CD8-positive, alpha-beta memory T cell (primary cell): Measurements from ENCODE around the gene BRDT. TPM values are rescaled to one million over a fixed set of nuclear protein-coding genes. Genes with fewer than 3 reads are reported as not detected.
"Not testable (repeated sequence)": the region's sequence is repeated elsewhere in the genome, so short reads cannot be mapped to it uniquely, and the experiment has no call there.

Experiments used
- CTCF ChIA-PET: fragments of 350-600 bp; sonication (Branson Sonifier 250); formaldehyde crosslinking; loops from one replicate; lab custom pipeline; 2021; ENCODE audit warnings: antibody characterized with exemption; lab: Charles Lee
- POLR2A ChIA-PET: fragments of 350-600 bp; sonication (Branson Sonifier 250); formaldehyde crosslinking; loops from one replicate; lab custom pipeline; 2021; ENCODE audit warnings: antibody characterized with exemption; lab: Charles Lee
- DNase-seq, 5 donors: peaks; one replicate each; pipeline versions ENCODE4 v3.0.0 to v3.0.0-alpha.2; 2020 to 2022; ENCODE audit warnings: mixed read lengths in 1 of 5
- H3K27ac ChIP-seq: one replicate; pipeline ENCODE4 v1.7.0; 2013; ENCODE audit warnings: low read depth, mild to moderate bottlenecking, low read length, moderate library complexity
- H3K27me3 ChIP-seq: 2 replicates; pipeline ENCODE4 v1.7.0; 2013; ENCODE audit warnings: low read length, mild to moderate bottlenecking; ENCODE audit not compliant: insufficient read depth, poor library complexity, severe bottlenecking
- H3K36me3 ChIP-seq: 2 replicates; pipeline ENCODE4 v1.7.0; 2013; ENCODE audit warnings: mild to moderate bottlenecking, low read length, moderate library complexity; ENCODE audit not compliant: insufficient read depth
- H3K4me1 ChIP-seq: 2 replicates; pipeline ENCODE4 v1.7.0; 2013; ENCODE audit warnings: mild to moderate bottlenecking, low read length, moderate library complexity; ENCODE audit not compliant: insufficient read depth
- H3K4me3 ChIP-seq: 2 replicates; pipeline ENCODE4 v1.7.0; 2013; ENCODE audit warnings: mild to moderate bottlenecking, low read length
- H3K9me3 ChIP-seq: 2 replicates; pipeline ENCODE4 v1.7.0; 2013; ENCODE audit warnings: mild to moderate bottlenecking, low read length
- H3K27ac Mint-ChIP-seq, 8 donors: one replicate each; pipeline ENCODE4 v1.8.0; 2020 to 2021; ENCODE audit warnings: mixed read lengths in 8 of 8, mild to moderate bottlenecking in 6 of 8, inconsistent platforms in 3 of 8, moderate library complexity in 3 of 8
- H3K27me3 Mint-ChIP-seq, 2 donors: one replicate each; pipeline ENCODE4 v1.8.0; 2020 to 2021; ENCODE audit warnings: mixed read lengths in 2 of 2, mild to moderate bottlenecking in 1 of 2, moderate library complexity in 1 of 2
- H3K36me3 Mint-ChIP-seq, 3 donors: one replicate each; pipeline ENCODE4 v1.8.0; 2020 to 2021; ENCODE audit warnings: mixed read lengths in 3 of 3, inconsistent platforms in 1 of 3, mild to moderate bottlenecking in 1 of 3
- H3K4me1 Mint-ChIP-seq, 3 donors: one replicate each; pipeline ENCODE4 v1.8.0; 2020 to 2021; ENCODE audit warnings: mixed read lengths in 3 of 3, inconsistent platforms in 1 of 3, mild to moderate bottlenecking in 1 of 3
- H3K4me3 Mint-ChIP-seq, 7 donors: one replicate each; pipeline ENCODE4 v1.8.0; 2020 to 2021; ENCODE audit warnings: mixed read lengths in 7 of 7, mild to moderate bottlenecking in 6 of 7, moderate library complexity in 4 of 7, inconsistent platforms in 2 of 7
- H3K9me3 Mint-ChIP-seq, 5 donors: one replicate each; pipeline ENCODE4 v1.8.0; 2020 to 2022; ENCODE audit warnings: mixed read lengths in 5 of 5, mild to moderate bottlenecking in 3 of 5, moderate library complexity in 2 of 5, inconsistent platforms in 1 of 5
- polyA plus RNA-seq: library from polyadenylated mRNA; unstranded; fragments of 300-500 nt; fragmentation: Illumina TruSeq; gene quantifications from one replicate; pipeline ENCODE4 v1.2.3, GENCODE V29; 2021
- total RNA-seq, 2 experiments: library from RNA; stranded (reverse); gene quantifications; one replicate each; pipeline ENCODE4 v1.2.3, GENCODE V29; 2021

Gene BRDT
- total and polyA plus RNA-seq, 3 experiments from 2014 or later = not detected

DNA sequence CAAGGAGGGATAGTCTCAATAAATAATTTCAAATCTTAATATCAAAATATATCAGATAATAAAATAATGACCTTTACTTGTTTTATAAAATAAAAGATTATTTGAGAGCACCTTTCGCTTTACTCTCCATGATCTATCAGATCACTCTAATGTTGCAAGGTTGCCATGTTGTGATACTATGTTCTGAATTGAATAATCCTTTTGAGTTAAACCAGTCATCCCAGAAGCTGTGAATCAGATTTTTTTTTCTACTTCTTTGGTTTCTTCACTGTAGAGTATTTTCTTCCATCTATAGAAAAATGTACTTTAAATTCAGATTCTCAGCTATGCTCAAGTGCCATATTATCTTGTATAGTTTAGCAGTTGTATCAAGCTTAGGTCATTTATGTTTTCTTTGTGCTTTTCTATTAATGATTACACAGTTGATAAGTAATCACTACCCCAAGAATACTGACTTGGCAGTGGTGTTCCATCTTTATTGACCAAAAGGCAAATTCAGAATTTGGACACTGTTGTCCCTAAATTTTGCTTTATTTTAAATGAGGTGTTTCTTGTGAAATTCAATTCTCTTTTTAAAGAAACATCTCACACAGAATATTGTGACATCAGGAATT, 32.9 kb downstream of the BRDT start:
- Mint-ChIP-seq H3K36me3 (no peaks in the 10 kb centered on the region), H3K27me3 (peaks cover 0 to 11% of the 10 kb centered on the region in 2 donors), H3K9me3 (no peaks in the 10 kb centered on the region), H3K27ac (no peak overlapping the region), H3K4me1 (no peaks in the 10 kb centered on the region), H3K4me3 (no peak overlapping the region)
- no peaks in the 10 kb centered on the region for H3K36me3 ChIP-seq
- no peak overlapping the region for H3K27ac ChIP-seq
- no peak for DNase-seq
- POLR2A ChIA-PET = no interaction called here
- H3K4me1 ChIP-seq = no peaks in the 10 kb centered on the region
- H3K4me3 ChIP-seq = no peak overlapping the region
- H3K27me3 ChIP-seq = no peaks in the 10 kb centered on the region
- CTCF ChIA-PET = interaction anchor here (1.2 kb wide), 1 partner anchor 13 kb away, joined by 3 read pairs; no protein-coding TSS in a partner anchor
- no peaks in the 10 kb centered on the region for H3K9me3 ChIP-seq

DNA sequence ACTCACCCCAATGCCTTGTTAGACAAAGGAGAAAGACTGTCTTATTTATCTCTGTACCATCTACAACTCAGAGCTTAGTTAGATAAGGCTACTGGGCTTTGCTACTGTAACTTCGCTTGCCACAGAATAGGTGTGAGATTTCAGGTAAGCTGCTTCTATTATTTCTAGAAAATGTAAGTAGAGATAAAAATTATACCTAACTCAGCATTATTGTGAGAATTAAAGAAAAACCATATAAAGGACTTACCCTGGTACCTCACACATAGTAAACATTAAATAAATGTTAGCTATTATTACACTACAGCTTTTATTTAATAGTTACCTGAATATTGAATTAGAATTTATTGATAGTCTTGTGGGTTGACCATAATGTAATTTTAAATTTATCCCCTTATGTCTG, 44.1 kb downstream of the BRDT start:
- Histone ChIP-seq H3K4me3 (no peak overlapping the region), H3K36me3 (no peaks in the 10 kb centered on the region), H3K27me3 (no peaks in the 10 kb centered on the region), H3K4me1 (no peaks in the 10 kb centered on the region), H3K9me3 (no peaks in the 10 kb centered on the region), H3K27ac (no peak overlapping the region)
- ChIA-PET CTCF (interaction anchor here (1.4 kb wide), 1 partner anchor 11 kb away, joined by 3 read pairs; no protein-coding TSS in a partner anchor), POLR2A (no interaction called here)
- no peak overlapping the region for H3K4me3 Mint-ChIP-seq
- no peak overlapping the region for H3K27ac Mint-ChIP-seq
- no peaks in the 10 kb centered on the region for H3K9me3 Mint-ChIP-seq
- no peaks in the 10 kb centered on the region for H3K4me1 Mint-ChIP-seq
- DNase-seq = no peak
- no peaks in the 10 kb centered on the region for H3K27me3 Mint-ChIP-seq
- H3K36me3 Mint-ChIP-seq = no peaks in the 10 kb centered on the region

DNA sequence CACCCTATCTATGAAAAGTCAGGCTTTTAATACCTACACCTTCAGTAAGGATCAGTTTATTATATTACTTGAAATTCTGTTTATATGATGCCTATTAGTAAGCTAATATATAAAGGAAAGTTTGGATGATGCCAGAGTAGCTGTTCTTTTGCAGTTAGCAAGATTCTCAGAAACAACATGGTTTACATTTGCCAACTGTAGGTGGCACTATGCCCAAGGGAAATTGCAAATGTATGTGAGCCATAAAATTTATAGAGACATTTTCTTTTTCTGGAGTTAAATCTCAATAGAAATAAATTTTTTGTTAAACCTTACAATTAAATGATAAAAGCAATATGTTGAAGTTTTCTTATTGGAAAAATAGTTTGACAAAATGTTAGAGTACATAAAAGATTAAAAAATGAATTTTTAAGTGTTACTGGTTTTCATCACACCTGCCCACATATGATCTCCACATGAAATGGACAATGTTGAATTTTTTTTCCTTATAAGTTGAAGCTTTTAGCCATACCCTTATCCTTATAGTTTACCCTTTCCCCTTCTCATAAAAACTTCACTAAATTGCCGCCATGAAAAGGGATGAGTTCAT, 48.5 kb downstream of the BRDT start:
- Histone ChIP-seq H3K9me3 (no peaks in the 10 kb centered on the region), H3K27me3 (no peaks in the 10 kb centered on the region), H3K36me3 (no peaks in the 10 kb centered on the region), H3K4me3 (no peak overlapping the region), H3K27ac (no peak overlapping the region), H3K4me1 (no peaks in the 10 kb centered on the region)
- Mint-ChIP-seq H3K27ac (no peak overlapping the region), H3K36me3 (no peaks in the 10 kb centered on the region), H3K27me3 (no peaks in the 10 kb centered on the region), H3K4me1 (no peaks in the 10 kb centered on the region), H3K9me3 (no peaks in the 10 kb centered on the region), H3K4me3 (no peak overlapping the region)
- ChIA-PET POLR2A (no interaction called here), CTCF (interaction anchor here (0.6 to 1.9 kb wide), 17 partner anchors 10 to 623 kb away, joined by 3 to 10 read pairs (median 3); partner anchors contain the start of genes GLMN and RPAP2)
- DNase-seq = peak in 4 of 5 donors; percentile 21 to 55 (median 42)

DNA sequence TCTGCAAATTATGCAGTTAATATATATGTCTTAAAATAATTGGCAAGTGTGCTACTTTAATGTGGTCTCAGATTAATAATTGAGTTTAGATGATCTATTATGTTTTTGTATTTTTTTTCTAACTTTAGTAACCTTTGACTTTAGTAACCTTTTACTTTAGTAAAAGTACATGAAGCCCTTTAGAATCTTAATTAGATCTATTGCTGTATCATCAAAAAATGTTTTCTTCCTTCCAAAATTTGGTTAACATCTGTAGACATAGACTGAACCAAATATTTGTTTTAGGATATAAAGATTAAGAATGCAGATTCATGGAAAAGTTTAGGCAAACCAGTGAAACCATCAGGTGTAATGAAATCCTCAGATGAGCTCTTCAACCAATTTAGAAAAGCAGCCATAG, 54.9 kb downstream of the BRDT start:
- no peak overlapping the region for H3K27ac ChIP-seq
- H3K36me3 ChIP-seq = no peaks in the 10 kb centered on the region
- no peaks in the 10 kb centered on the region for H3K9me3 ChIP-seq
- POLR2A ChIA-PET = no interaction called here
- H3K4me3 ChIP-seq = no peak overlapping the region
- no peaks in the 10 kb centered on the region for H3K4me1 Mint-ChIP-seq
- CTCF ChIA-PET = interaction anchor here (0.9 to 1.5 kb wide), 2 partner anchors 11 to 14 kb away, joined by 3 read pairs; no protein-coding TSS in a partner anchor
- no peaks in the 10 kb centered on the region for H3K4me1 ChIP-seq
- H3K36me3 Mint-ChIP-seq = no peaks in the 10 kb centered on the region
- no peak for DNase-seq
- H3K27me3 Mint-ChIP-seq = no peaks in the 10 kb centered on the region
- no peaks in the 10 kb centered on the region for H3K9me3 Mint-ChIP-seq
- H3K4me3 Mint-ChIP-seq = no peak overlapping the region
- H3K27ac Mint-ChIP-seq = no peak overlapping the region
- H3K27me3 ChIP-seq = no peaks in the 10 kb centered on the region

DNA sequence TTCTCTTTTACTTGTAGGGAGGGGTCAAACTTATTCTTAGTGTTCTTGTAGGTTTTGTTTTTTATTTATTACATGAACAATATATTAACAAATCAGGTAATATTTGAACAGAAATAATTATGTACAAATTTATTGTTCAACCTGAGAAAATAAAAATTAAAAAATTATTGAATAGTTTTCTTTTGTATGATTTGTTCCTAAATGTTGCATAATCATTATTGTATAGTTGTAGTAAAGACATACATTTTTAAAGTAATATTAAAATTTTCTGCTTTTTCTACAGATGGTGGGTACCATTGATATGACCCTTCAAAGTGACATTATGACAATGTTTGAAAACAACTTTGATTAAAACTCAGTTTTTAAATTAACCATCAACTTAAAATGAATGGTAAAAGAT, 64.7 kb downstream of the BRDT start:
- POLR2A ChIA-PET = no interaction called here
- CTCF ChIA-PET = no interaction called here
- Histone ChIP-seq H3K4me3 (no peak overlapping the region), H3K36me3 (no peaks in the 10 kb centered on the region), H3K27ac (no peak overlapping the region), H3K9me3 (no peaks in the 10 kb centered on the region), H3K27me3 (no peaks in the 10 kb centered on the region), H3K4me1 (peaks cover 10% of the 10 kb centered on the region)
- Mint-ChIP-seq H3K4me3 (no peak overlapping the region), H3K36me3 (peaks cover 0 to 8% (median 0%) of the 10 kb centered on the region in 3 donors), H3K9me3 (no peaks in the 10 kb centered on the region), H3K27ac (no peak overlapping the region), H3K27me3 (peaks cover 5 to 14% of the 10 kb centered on the region in 2 donors), H3K4me1 (peaks cover 15 to 20% (median 18%) of the 10 kb centered on the region in 3 donors)
- no peak for DNase-seq

DNA sequence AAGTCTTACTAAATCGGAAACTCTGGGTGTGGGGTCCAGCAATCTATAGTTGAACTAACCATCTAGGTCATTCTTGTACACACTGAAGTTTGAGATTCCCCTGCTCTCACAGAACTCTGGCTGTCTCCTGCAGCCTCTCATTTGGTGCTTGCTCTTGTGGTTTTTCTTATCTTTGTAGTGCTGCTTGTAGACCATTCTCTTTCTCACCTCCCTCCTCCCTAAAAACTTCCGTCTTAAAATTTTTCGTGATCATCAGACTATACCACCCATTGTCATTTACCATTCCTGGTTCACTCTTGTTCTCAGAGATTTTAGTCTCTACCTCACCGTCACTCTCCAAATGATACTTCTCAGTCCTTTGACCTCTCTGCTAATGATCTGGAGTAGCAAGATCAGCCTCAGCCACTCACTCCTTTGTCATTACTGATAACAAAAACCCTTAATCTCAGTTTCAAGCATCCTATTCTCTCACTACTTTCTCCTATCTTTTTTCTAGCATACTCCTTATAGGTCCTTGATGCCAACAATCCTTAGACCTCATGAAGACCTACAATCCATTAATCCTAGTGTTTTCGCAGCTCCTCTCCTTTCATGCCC, 67.6 kb downstream of the BRDT start:
- Histone ChIP-seq H3K9me3 (no peaks in the 10 kb centered on the region), H3K4me3 (no peak overlapping the region), H3K27me3 (no peaks in the 10 kb centered on the region), H3K36me3 (no peaks in the 10 kb centered on the region), H3K4me1 (peaks cover 10% of the 10 kb centered on the region), H3K27ac (no peak overlapping the region)
- ChIA-PET POLR2A (no interaction called here), CTCF (no interaction called here)
- peaks cover 0 to 10% (median 0%) of the 10 kb centered on the region in 3 donors for H3K36me3 Mint-ChIP-seq
- peak in 1 of 5 donors; percentile 2 for DNase-seq
- H3K9me3 Mint-ChIP-seq = peaks cover 0 to 5% (median 0%) of the 10 kb centered on the region in 5 donors
- peak overlapping the region in 6 of 7 donors; percentile 28 to 84 (median 48) for H3K4me3 Mint-ChIP-seq
- peaks cover under 1 to 3% of the 10 kb centered on the region in 2 donors for H3K27me3 Mint-ChIP-seq
- H3K27ac Mint-ChIP-seq = peak overlapping the region in 7 of 8 donors; percentile 24 to 93 (median 72)
- H3K4me1 Mint-ChIP-seq = peaks cover 15 to 20% (median 18%) of the 10 kb centered on the region in 3 donors

DNA sequence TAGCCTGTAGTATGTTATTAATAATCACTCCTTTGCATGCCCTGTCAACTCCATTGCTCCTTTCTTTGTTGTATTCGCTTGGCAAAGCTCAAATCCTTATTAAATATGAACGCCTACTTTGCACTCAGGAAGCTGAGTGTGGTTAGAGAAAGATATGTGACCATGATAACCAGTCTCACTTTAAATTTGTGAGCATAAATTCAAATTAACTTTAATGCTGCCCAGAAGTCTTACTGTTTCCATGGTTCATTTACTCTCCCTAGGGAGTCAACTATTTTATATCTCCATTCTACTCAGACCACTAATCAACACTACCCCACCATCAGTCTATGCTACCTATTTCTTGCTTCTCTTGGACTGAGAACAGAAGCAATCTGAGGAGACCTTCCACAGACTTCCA, 68.5 kb downstream of the BRDT start:
- Mint-ChIP-seq H3K4me3 (peak overlapping the region in 4 of 7 donors; percentile 7 to 60 (median 25)), H3K27me3 (peaks cover 1 to 2% of the 10 kb centered on the region in 2 donors), H3K27ac (peak overlapping the region in 6 of 8 donors; percentile 25 to 83 (median 72)), H3K4me1 (peaks cover 15 to 20% (median 18%) of the 10 kb centered on the region in 3 donors), H3K9me3 (peaks cover 0 to 5% (median 0%) of the 10 kb centered on the region in 5 donors), H3K36me3 (peaks cover 0 to 13% (median 0%) of the 10 kb centered on the region in 3 donors)
- ChIA-PET POLR2A (no interaction called here), CTCF (interaction anchor here (1.1 kb wide), 1 partner anchor 13 kb away, joined by 3 read pairs; no protein-coding TSS in a partner anchor)
- Histone ChIP-seq H3K4me3 (no peak overlapping the region), H3K27ac (no peak overlapping the region), H3K4me1 (peaks cover 10% of the 10 kb centered on the region), H3K36me3 (no peaks in the 10 kb centered on the region), H3K27me3 (no peaks in the 10 kb centered on the region), H3K9me3 (no peaks in the 10 kb centered on the region)
- DNase-seq = no peak

DNA sequence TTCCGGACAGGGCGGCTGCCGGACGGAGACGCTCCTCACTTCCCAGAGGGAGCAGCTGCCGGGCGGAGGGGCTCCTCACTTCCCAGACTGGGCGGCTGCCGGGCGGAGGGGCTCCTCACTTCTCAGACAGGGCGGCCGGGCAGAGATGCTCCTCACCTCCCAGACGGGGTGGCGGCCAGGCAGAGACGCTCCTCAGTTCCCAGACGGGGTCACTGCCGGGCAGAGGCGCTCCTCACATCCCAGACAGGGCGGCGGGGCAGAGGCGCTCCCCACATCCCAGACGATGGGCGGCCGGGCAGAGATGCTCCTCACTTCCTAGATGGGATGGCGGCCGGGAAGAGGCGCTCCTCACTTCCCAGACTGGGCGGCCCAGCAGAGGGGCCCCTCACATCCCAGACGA, 76.8 kb downstream of the BRDT start:
- DNase-seq, H3K27ac Mint-ChIP-seq, H3K36me3 ChIP-seq, POLR2A ChIA-PET, H3K27me3 ChIP-seq, CTCF ChIA-PET, H3K4me3 Mint-ChIP-seq, H3K4me3 ChIP-seq, H3K27ac ChIP-seq, H3K9me3 Mint-ChIP-seq, H3K9me3 ChIP-seq: not testable (repeated sequence)
- H3K27me3 Mint-ChIP-seq = peaks cover 7 to 43% of the 10 kb centered on the region in 2 donors
- peaks cover 14 to 16% (median 14%) of the 10 kb centered on the region in 3 donors for H3K4me1 Mint-ChIP-seq
- peaks cover 0 to 18% (median 2%) of the 10 kb centered on the region in 3 donors for H3K36me3 Mint-ChIP-seq
- H3K4me1 ChIP-seq = peaks cover 11% of the 10 kb centered on the region
